Tibial nerve (tissue), 4 donors: ENCODE measurements around the gene EXOC3. TPM values are rescaled to one million over a fixed set of nuclear protein-coding genes. Genes with fewer than 3 reads are reported as not detected.
A peak's percentile ranks its signal among the peaks of the same experiment; 100 is the strongest.

ENCODE experiments used
- DNase-seq, 2 donors: peaks; one replicate each; pipeline ENCODE4 v3.0.0-alpha.2; 2019; ENCODE audit warnings: low spot score in 2 of 2
- H3K27ac ChIP-seq, 4 donors: fragments of 200-600 bp; sonication (generic) in 3 of 4; one replicate each; pipeline ENCODE4 v1.5.1; 2017 to 2019; ENCODE audit warnings: mild to moderate bottlenecking in 1 of 4
- H3K27me3 ChIP-seq, 2 donors: fragments of 200-600 bp; sonication (generic) in 1 of 2; one replicate each; pipeline versions ENCODE4 v1.5.1 to v1.6.0; 2017 to 2019
- H3K36me3 ChIP-seq, 3 donors: fragments of 200-600 bp; sonication (generic); one replicate each; pipeline ENCODE4 v1.5.1; 2018 to 2019
- H3K4me1 ChIP-seq, 4 donors: fragments of 200-600 bp; sonication (generic) in 3 of 4; one replicate each; pipeline ENCODE4 v1.5.1; 2017 to 2019
- H3K4me3 ChIP-seq, 4 donors: fragments of 200-600 bp; sonication (generic) in 3 of 4; one replicate each; pipeline ENCODE4 v1.5.1; 2017 to 2019; ENCODE audit warnings: mild to moderate bottlenecking in 1 of 4, moderate library complexity in 1 of 4
- H3K9me3 ChIP-seq, 4 donors: fragments of 200-600 bp; sonication (generic) in 3 of 4; one replicate each; pipeline ENCODE4 v1.5.1; 2017 to 2019
- CTCF ChIP-seq, 5 experiments: fragments of 200-600 bp in 3 of 5; fragments of 450-650 bp in 2 of 5; sonication (generic) in 3 of 5; IDR thresholded peaks; one replicate each; pipeline ENCODE4 v1.5.1; 2016 to 2019; ENCODE audit warnings: antibody characterized with exemption in 5 of 5, mild to moderate bottlenecking in 3 of 5, moderate library complexity in 2 of 5
- EP300 ChIP-seq, 2 donors: sonication (generic); formaldehyde crosslinking; IDR thresholded peaks; one replicate each; pipeline ENCODE4 v1.6.1; 2017; ENCODE audit warnings: antibody characterized with exemption in 2 of 2, mild to moderate bottlenecking in 1 of 2
- POLR2A ChIP-seq, 2 donors: fragments of 450-650 bp; IDR thresholded peaks; one replicate each; pipeline ENCODE4 v1.6.1; 2017; ENCODE audit warnings: antibody characterized with exemption in 2 of 2, mild to moderate bottlenecking in 2 of 2, moderate library complexity in 2 of 2
- WGBS, 2 donors: methylation state at CpG; one replicate each; pipeline ENCODE4 v1.1.5; 2018; 5-methylcytosine and 5-hydroxymethylcytosine counted together
- total RNA-seq, 4 donors: library from RNA; depleted of rRNA; stranded (reverse); fragments of >200 nt; gene quantifications; one replicate each; pipeline ENCODE4 v1.1.0, GENCODE V29; 2016

Gene EXOC3
- total RNA-seq, 4 donors from 2014 or later, result 53.5 to 98.4 (median 58.8) TPM

DNA sequence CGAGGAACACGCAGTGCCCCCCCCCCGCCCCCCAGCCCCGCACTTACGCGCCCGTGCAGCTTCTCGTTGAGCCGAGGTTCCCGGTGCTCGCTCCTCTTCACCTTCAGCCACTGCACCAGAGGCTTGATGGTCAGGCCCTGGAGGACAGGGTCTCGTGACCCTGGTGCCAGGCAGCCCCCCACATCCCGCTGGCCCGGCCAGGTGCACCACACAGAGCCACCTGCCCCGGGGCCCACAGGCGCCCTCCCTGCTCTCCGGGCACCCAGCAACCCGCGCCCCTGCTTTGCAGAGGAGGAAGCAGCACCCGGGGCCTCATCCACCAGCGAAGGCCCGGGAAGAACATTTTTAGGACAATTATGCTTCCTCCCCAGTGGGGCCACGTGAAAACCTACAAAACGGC is 39.0 kb downstream of the EXOC3 start:
- no peak for DNase-seq
- no peak for TF ChIP-seq POLR2A (IDR thresholded peaks at IDR 0.05)
- no peak for TF ChIP-seq EP300 (IDR thresholded peaks at IDR 0.05)
- no peak for TF ChIP-seq CTCF (IDR thresholded peaks at IDR 0.05)
- peaks cover 0 to 41% (median 0%) of the 10 kb centered on the region in 3 donors for H3K36me3 ChIP-seq
- H3K27me3 ChIP-seq, result peaks cover 0 to 88% of the 10 kb centered on the region in 2 donors
- peak overlapping the region in 1 of 4 donors; percentile 32 for H3K27ac ChIP-seq
- no peak overlapping the region for H3K4me3 ChIP-seq
- H3K4me1 ChIP-seq, result peaks cover 0 to 6% (median 0%) of the 10 kb centered on the region in 4 donors
- WGBS, 2 donors, result 76 to 81% methylated on average over 11 to 18 of the region's 24 CpGs
- no peaks in the 10 kb centered on the region for H3K9me3 ChIP-seq

DNA sequence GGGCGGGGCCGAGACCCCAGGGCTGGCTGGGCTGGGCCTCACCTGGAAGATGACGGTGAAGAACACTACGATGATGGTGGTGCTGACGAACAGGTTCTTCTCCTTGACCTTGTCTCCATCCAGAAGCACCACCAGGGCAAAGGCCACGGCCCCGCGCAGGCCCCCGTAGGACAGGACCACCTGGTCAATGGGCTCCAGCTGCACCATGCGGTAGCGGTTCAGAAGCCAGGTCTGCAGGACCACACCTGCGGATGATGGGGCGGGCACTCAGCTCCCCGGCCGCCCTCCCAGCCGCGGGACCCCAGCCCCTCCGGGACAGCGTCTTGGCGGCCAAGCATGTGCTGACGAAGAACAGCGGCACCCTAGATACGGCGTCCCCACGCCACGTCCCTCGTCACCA is 39.5 kb downstream of the EXOC3 start:
- Histone ChIP-seq H3K4me3 (no peak overlapping the region), H3K27ac (peak overlapping the region in 2 of 4 donors; percentile 28 to 32), H3K36me3 (peaks cover 0 to 41% (median 0%) of the 10 kb centered on the region in 3 donors), H3K27me3 (peaks cover 0 to 83% of the 10 kb centered on the region in 2 donors), H3K9me3 (no peaks in the 10 kb centered on the region), H3K4me1 (peaks cover 0 to 6% (median 0%) of the 10 kb centered on the region in 4 donors)
- TF ChIP-seq CTCF (IDR thresholded peaks at IDR 0.05) (no peak), POLR2A (IDR thresholded peaks at IDR 0.05) (no peak), EP300 (IDR thresholded peaks at IDR 0.05) (no peak)
- DNase-seq, result no peak
- WGBS, 2 donors, result 93 to 96% methylated on average over 10 to 19 of the region's 27 CpGs

GRCh38 chr5:483011-483410 is 40.0 kb downstream of the EXOC3 start:
- Histone ChIP-seq H3K4me1 (peaks cover 0 to 6% (median 0%) of the 10 kb centered on the region in 4 donors), H3K27me3 (peaks cover 0 to 78% of the 10 kb centered on the region in 2 donors), H3K27ac (peak overlapping the region in 2 of 4 donors; percentile 28 to 32), H3K9me3 (no peaks in the 10 kb centered on the region), H3K36me3 (peaks cover 0 to 41% (median 0%) of the 10 kb centered on the region in 3 donors), H3K4me3 (no peak overlapping the region)
- 90 to 93% methylated on average over 22 to 23 of the region's 26 CpGs for WGBS, 2 donors
- DNase-seq, result no peak
- TF ChIP-seq EP300 (IDR thresholded peaks at IDR 0.05) (no peak), CTCF (IDR thresholded peaks at IDR 0.05) (no peak), POLR2A (IDR thresholded peaks at IDR 0.05) (no peak)

GRCh38 chr5:483434-484140 is 40.6 kb downstream of the EXOC3 start:
- H3K4me3 ChIP-seq, result no peak overlapping the region
- H3K36me3 ChIP-seq, result peaks cover 0 to 41% (median 0%) of the 10 kb centered on the region in 3 donors
- peaks cover 0 to 7% (median 0%) of the 10 kb centered on the region in 4 donors for H3K4me1 ChIP-seq
- no peaks in the 10 kb centered on the region for H3K9me3 ChIP-seq
- TF ChIP-seq EP300 (IDR thresholded peaks at IDR 0.05) (no peak), CTCF (IDR thresholded peaks at IDR 0.05) (no peak), POLR2A (IDR thresholded peaks at IDR 0.05) (no peak)
- H3K27ac ChIP-seq, result peak overlapping the region in 2 of 4 donors; percentile 28 to 32
- H3K27me3 ChIP-seq, result peaks cover 0 to 72% of the 10 kb centered on the region in 2 donors
- DNase-seq, result no peak
- WGBS, 2 donors, result 59 to 62% methylated on average over 17 to 31 of the region's 34 CpGs

DNA sequence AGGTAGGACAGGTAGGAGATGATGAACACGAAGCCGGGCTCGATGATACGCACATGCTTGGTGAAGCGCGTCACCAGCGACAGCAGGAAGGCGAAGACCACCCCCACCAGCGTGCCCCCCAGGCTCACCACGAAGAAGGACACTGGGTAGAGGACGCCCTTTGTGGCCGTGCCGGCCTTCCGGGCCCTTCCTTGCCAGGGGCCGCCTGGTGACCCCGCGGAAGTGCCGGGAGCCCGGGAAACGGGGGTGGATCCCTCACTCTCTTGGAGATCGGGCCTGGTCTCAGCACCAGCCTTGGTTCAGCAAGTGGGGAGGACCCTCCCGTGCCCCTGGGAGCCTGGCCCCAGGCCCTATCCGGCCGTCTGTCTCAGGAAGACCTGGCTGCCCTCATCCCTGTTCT is 41.6 kb downstream of the EXOC3 start:
- Histone ChIP-seq H3K27me3 (peaks cover 0 to 63% of the 10 kb centered on the region in 2 donors), H3K4me1 (peaks cover 0 to 15% (median 0%) of the 10 kb centered on the region in 4 donors)

More for the DNA sequence above, 41.6 kb downstream of the EXOC3 start:
- TF ChIP-seq CTCF (IDR thresholded peaks at IDR 0.05), result no peak
- no peak for TF ChIP-seq EP300 (IDR thresholded peaks at IDR 0.05)
- TF ChIP-seq POLR2A (IDR thresholded peaks at IDR 0.05), result no peak
- no peak for DNase-seq
- H3K27ac ChIP-seq, result peak overlapping the region in 1 of 4 donors; percentile 56
- H3K9me3 ChIP-seq, result no peaks in the 10 kb centered on the region
- 88 to 94% methylated on average over 23 to 24 of the region's 24 CpGs for WGBS, 2 donors
- H3K36me3 ChIP-seq, result peaks cover 0 to 35% (median 0%) of the 10 kb centered on the region in 3 donors
- no peak overlapping the region for H3K4me3 ChIP-seq
